Activated T-helper 1 cell treated with anti-CD3 and anti-CD28 coated beads, Interleukin-12 subunit alpha, Interleukin-12 subunit beta, Interleukin-2, Interleukin-4 antibody, amounts not matched to agents 30 ng/mL and 10 ng/mL and 1 ng/mL, durations not matched to agents 14 hours and 24 hours and 36 hours (primary cell): ENCODE results near the gene ZP4. TPM values are rescaled to one million over a fixed set of nuclear protein-coding genes. Genes with fewer than 3 reads are reported as not detected.
"Not testable (repeated sequence)": the region's sequence is repeated elsewhere in the genome, so short reads cannot be mapped to it uniquely, and the experiment has no call there.

Source experiments
- DNase-seq: peaks from one replicate; pipeline ENCODE4 v3.0.0; 2021; ENCODE audit warnings: low spot score
- H3K27ac Mint-ChIP-seq: one replicate; pipeline ENCODE4 v1.8.0; 2021; ENCODE audit warnings: mild to moderate bottlenecking, mixed read lengths
- H3K27me3 Mint-ChIP-seq: one replicate; pipeline ENCODE4 v1.8.0; 2022; ENCODE audit warnings: mild to moderate bottlenecking, moderate library complexity, mixed read lengths; ENCODE audit not compliant: insufficient read depth
- H3K36me3 Mint-ChIP-seq: one replicate; pipeline ENCODE4 v1.8.0; 2021; ENCODE audit warnings: low read depth, mixed read lengths
- H3K4me1 Mint-ChIP-seq: one replicate; pipeline ENCODE4 v1.8.0; 2021; ENCODE audit warnings: low read depth, mixed read lengths
- H3K4me3 Mint-ChIP-seq: one replicate; pipeline ENCODE4 v1.8.0; 2021; ENCODE audit warnings: mild to moderate bottlenecking, moderate library complexity, mixed read lengths
- H3K9me3 Mint-ChIP-seq: one replicate; pipeline ENCODE4 v1.8.0; 2021; ENCODE audit warnings: mixed read lengths
- intact Hi-C: fragments of 100-400 bp; cut with micrococcal nuclease; formaldehyde crosslinking; loops from one replicate; pipeline ENCODE4 v1.15.1; 2024
- total RNA-seq: library from RNA; stranded (reverse); gene quantifications from 2 replicates; pipeline ENCODE4 v1.2.3, GENCODE V29; 2022

The ZP4 gene
- total RNA-seq, 1 donor from 2014 or later = not detected

- no peaks in the 10 kb centered on the region for H3K36me3 Mint-ChIP-seq
- no peak overlapping the region for H3K4me3 Mint-ChIP-seq
- H3K27ac Mint-ChIP-seq = no peak overlapping the region
- H3K4me1 Mint-ChIP-seq = no peaks in the 10 kb centered on the region
- no peaks in the 10 kb centered on the region for H3K27me3 Mint-ChIP-seq
- no peaks in the 10 kb centered on the region for H3K9me3 Mint-ChIP-seq
- no peak for DNase-seq
- intact Hi-C loops = no loop called here
Measured at GRCh38 chr1:237868817-237869600, 21.7 kb downstream of the ZP4 start.

- no peaks in the 10 kb centered on the region for H3K36me3 Mint-ChIP-seq
- no peak overlapping the region for H3K27ac Mint-ChIP-seq
Measured at GRCh38 chr1:237867380-237867888, 23.3 kb downstream of the ZP4 start.

GRCh38 chr1:237864338-237865244 is 26.1 kb downstream of the ZP4 start:
- no peak overlapping the region for H3K27ac Mint-ChIP-seq

More at GRCh38 chr1:237867380-237867888, 23.3 kb downstream of the ZP4 start:
- no peaks in the 10 kb centered on the region for H3K9me3 Mint-ChIP-seq
- no peaks in the 10 kb centered on the region for H3K4me1 Mint-ChIP-seq
- no peak for DNase-seq
- intact Hi-C loops = no loop called here
- no peaks in the 10 kb centered on the region for H3K27me3 Mint-ChIP-seq
- H3K4me3 Mint-ChIP-seq = no peak overlapping the region

GRCh38 chr1:237863234-237863633 is 27.5 kb downstream of the ZP4 start:
- no peaks in the 10 kb centered on the region for H3K36me3 Mint-ChIP-seq
- no peaks in the 10 kb centered on the region for H3K9me3 Mint-ChIP-seq

More at GRCh38 chr1:237864338-237865244, 26.1 kb downstream of the ZP4 start:
- Mint-ChIP-seq H3K36me3 (no peaks in the 10 kb centered on the region), H3K9me3 (no peaks in the 10 kb centered on the region), H3K4me3 (no peak overlapping the region), H3K4me1 (no peaks in the 10 kb centered on the region), H3K27me3 (no peaks in the 10 kb centered on the region)
- no peak for DNase-seq
- intact Hi-C loops = no loop called here

GRCh38 chr1:237861944-237862343 is 28.8 kb downstream of the ZP4 start:
- no peak overlapping the region for H3K27ac Mint-ChIP-seq
- H3K4me1 Mint-ChIP-seq = no peaks in the 10 kb centered on the region
- no peak for DNase-seq
- H3K36me3 Mint-ChIP-seq = no peaks in the 10 kb centered on the region
- intact Hi-C loops = no loop called here
- no peaks in the 10 kb centered on the region for H3K9me3 Mint-ChIP-seq
- no peaks in the 10 kb centered on the region for H3K27me3 Mint-ChIP-seq
- H3K4me3 Mint-ChIP-seq = no peak overlapping the region

More at GRCh38 chr1:237863234-237863633, 27.5 kb downstream of the ZP4 start:
- intact Hi-C loops = no loop called here
- Mint-ChIP-seq H3K4me1 (no peaks in the 10 kb centered on the region), H3K27ac (no peak overlapping the region), H3K4me3 (no peak overlapping the region), H3K27me3 (no peaks in the 10 kb centered on the region)
- DNase-seq = no peak

GRCh38 chr1:237858992-237859391 is 31.7 kb downstream of the ZP4 start:
- Mint-ChIP-seq H3K4me1 (no peaks in the 10 kb centered on the region), H3K36me3 (no peaks in the 10 kb centered on the region), H3K27ac (no peak overlapping the region), H3K4me3 (no peak overlapping the region), H3K9me3 (no peaks in the 10 kb centered on the region), H3K27me3 (no peaks in the 10 kb centered on the region)
- DNase-seq = no peak
- intact Hi-C loops = no loop called here

GRCh38 chr1:237857455-237857854 is 33.3 kb downstream of the ZP4 start:
- DNase-seq = no peak
- Mint-ChIP-seq H3K36me3 (no peaks in the 10 kb centered on the region), H3K27me3 (no peaks in the 10 kb centered on the region), H3K9me3 (no peaks in the 10 kb centered on the region), H3K4me3 (no peak overlapping the region), H3K27ac (no peak overlapping the region), H3K4me1 (no peaks in the 10 kb centered on the region)
- intact Hi-C loops = no loop called here

GRCh38 chr1:237852342-237852741 is 38.4 kb downstream of the ZP4 start:
- Mint-ChIP-seq H3K27me3 (no peaks in the 10 kb centered on the region), H3K9me3 (no peaks in the 10 kb centered on the region), H3K4me1 (no peaks in the 10 kb centered on the region), H3K4me3 (no peak overlapping the region), H3K27ac (no peak overlapping the region), H3K36me3 (no peaks in the 10 kb centered on the region)
- no peak for DNase-seq
- intact Hi-C loops = no loop called here

GRCh38 chr1:237851210-237851845 is 39.4 kb downstream of the ZP4 start:
- intact Hi-C loops = no loop called here

GRCh38 chr1:237843516-237843915 is 47.2 kb downstream of the ZP4 start:
- H3K4me3 Mint-ChIP-seq, DNase-seq, H3K9me3 Mint-ChIP-seq, H3K27me3 Mint-ChIP-seq, H3K4me1 Mint-ChIP-seq, intact Hi-C loops, H3K36me3 Mint-ChIP-seq, H3K27ac Mint-ChIP-seq: not testable (repeated sequence)

More at GRCh38 chr1:237851210-237851845, 39.4 kb downstream of the ZP4 start:
- Mint-ChIP-seq H3K27me3 (no peaks in the 10 kb centered on the region), H3K9me3 (no peaks in the 10 kb centered on the region), H3K4me3 (no peak overlapping the region), H3K36me3 (no peaks in the 10 kb centered on the region), H3K27ac (no peak overlapping the region), H3K4me1 (no peaks in the 10 kb centered on the region)
- no peak for DNase-seq

- Mint-ChIP-seq H3K4me1 (no peaks in the 10 kb centered on the region), H3K27me3 (no peaks in the 10 kb centered on the region), H3K36me3 (no peaks in the 10 kb centered on the region), H3K27ac (peak overlapping the region; percentile 31), H3K9me3 (peaks cover 4% of the 10 kb centered on the region), H3K4me3 (no peak overlapping the region)
- intact Hi-C loops = no loop called here
- no peak for DNase-seq
Measured at GRCh38 chr1:237841485-237841884, 49.2 kb downstream of the ZP4 start.

- Mint-ChIP-seq H3K27ac (no peak overlapping the region), H3K4me1 (no peaks in the 10 kb centered on the region), H3K27me3 (no peaks in the 10 kb centered on the region), H3K36me3 (no peaks in the 10 kb centered on the region), H3K9me3 (peaks cover 4% of the 10 kb centered on the region), H3K4me3 (no peak overlapping the region)
- DNase-seq = no peak
- intact Hi-C loops = no loop called here
Measured at GRCh38 chr1:237838904-237839534, 51.7 kb downstream of the ZP4 start.
